Right renal cortex interstitium (tissue), 3 donors: ENCODE data around the gene VTN. TPM values are rescaled to one million over a fixed set of nuclear protein-coding genes. Genes with fewer than 3 reads are reported as not detected.

Experiments
- DNase-seq, 3 donors: peaks; one replicate each; pipeline ENCODE4 v3.0.0-alpha.2; 2013; ENCODE audit warnings: low read depth in 3 of 3, low spot score in 2 of 3
- polyA plus RNA-seq, 3 donors: library from polyadenylated mRNA; unstranded; fragments of 120-200 nt; gene quantifications; one replicate each; pipeline ENCODE4 v1.2.1, GENCODE V29; 2013; ENCODE audit not compliant: insufficient read length in 3 of 3

Gene VTN, protein sequence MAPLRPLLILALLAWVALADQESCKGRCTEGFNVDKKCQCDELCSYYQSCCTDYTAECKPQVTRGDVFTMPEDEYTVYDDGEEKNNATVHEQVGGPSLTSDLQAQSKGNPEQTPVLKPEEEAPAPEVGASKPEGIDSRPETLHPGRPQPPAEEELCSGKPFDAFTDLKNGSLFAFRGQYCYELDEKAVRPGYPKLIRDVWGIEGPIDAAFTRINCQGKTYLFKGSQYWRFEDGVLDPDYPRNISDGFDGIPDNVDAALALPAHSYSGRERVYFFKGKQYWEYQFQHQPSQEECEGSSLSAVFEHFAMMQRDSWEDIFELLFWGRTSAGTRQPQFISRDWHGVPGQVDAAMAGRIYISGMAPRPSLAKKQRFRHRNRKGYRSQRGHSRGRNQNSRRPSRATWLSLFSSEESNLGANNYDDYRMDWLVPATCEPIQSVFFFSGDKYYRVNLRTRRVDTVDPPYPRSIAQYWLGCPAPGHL
- polyA plus RNA-seq, result 10 to 100 TPM in 2 of 3 donors, 1 to 10 TPM in 1; 8.5 to 22.3 (median 11.7) TPM

DNA sequence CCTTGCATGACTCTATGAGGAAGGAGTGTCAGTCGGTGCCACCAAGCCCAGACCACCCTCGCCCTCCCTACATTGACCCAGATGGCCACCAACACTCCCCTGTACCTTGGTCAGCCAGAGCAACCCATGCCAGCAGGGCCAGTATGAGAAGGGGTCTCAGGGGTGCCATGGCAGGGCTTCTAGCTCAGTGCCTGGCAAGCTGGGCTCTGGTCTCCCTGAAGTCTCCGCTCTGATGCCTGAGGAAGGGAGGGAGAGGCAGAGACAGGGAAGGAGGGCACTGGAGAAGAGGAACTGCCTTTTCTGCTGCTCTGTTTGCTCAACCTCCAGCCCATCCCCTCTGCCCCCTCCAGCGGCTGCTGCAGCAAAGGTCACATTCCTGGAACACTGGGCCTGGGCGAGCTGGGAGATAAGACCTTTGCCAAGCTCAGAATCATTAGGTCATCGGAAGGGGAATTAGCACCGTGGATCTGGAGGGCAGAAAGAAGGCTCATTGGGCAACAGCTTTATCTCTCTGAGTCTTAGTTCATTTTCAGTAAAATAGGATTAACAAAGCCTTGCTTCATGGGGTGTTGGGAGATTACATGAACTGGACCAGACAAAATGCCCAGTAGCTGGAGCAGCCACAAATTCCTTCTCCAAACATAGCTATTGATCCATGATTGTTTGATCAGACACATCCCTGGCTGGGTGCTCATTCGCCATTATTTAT lies at the start of gene VTN:
VTN (minus strand) TSS at position 273 of the 709 bp plus-strand sequence; CDS start at position 169, 104 bp downstream.
- DNase-seq, result no peak

DNA sequence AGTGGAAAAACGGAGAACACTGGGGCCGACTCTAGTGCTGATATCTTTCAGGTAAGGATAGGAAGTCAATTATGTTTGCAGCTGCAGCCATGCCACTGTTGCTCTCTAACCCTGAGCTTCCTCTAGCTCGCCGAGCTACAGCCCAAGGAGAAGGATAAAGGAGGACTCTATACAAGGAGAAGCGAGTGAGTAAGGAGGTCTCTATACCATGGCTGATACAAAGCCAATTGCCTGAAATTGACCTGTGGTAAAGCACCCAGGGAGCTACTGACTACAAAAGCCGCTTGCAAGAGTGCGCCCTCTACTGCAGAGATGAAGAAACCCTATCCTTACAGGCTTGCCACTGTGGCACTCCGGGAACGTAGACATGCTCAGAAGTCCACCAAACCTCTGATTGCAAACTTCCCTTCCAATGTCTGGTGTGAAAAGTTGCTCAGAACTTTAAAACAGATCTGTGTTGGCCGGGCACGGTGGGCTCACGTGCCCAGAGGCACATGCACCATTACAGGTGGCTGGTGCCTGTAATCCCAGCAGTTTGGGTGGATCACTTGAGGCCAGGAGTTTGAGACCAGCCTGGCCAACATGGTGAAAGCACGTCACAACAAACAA lies 46.7 kb upstream of the VTN start:
- no peak for DNase-seq

DNA sequence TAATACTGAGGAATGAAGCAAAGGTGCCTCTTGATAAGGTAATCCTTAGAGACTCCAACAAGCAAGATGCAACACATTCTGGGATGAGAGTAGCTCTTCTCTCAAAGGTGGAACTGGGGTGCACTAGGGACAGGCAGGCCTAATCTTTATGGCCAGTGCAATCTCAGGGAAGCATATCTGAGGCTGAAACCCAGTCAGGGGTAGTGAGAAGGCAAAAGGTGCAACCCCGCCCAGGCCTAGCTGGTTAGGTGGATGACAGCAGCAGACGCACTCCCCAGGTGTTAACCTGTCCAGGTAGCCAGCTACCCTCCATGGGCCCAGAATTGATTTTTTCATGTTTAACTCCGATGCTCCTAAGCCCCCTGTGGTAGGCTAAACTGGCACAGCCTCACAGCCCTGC lies 45.8 kb upstream of the VTN start:
- DNase-seq, result no peak

DNA sequence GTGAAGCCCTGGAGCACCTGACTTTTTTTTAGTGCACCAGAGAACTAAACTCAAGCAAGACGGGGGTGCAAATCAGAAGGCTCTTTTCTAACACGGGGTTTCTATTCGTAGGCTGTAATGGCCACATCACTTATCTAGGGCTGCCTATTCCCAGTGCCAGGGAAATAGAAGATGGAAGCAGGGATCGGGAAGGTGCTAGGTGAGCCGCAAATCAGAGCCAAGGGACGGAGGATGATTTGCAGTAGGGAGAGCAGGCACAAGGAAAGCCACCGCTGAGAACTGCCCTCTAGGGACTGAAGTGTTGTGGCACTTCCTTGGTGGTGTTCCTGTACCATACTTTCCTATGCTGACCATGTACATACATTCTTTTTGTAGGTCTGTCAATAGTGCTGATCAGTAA lies 43.7 kb upstream of the VTN start:
- no peak for DNase-seq

DNA sequence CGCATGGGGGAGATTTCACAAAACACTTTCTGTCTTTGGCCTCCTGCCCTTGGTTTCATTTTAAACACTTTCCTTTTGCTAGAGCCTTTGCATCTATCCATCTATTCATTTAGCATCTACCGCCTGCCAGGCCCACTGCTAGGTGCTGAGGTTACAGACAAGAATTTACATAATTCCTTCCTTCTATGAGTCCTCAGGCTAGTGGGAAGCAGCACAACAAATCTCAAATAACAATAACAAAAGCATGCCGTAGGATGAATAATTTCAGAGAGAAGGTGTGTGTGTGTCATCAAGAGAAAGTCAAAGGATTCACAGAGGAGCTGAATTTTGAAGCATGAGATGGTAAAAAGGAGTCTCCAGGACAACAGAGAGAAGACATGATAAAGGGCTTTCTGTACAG lies 42.0 kb upstream of the VTN start:
- no peak for DNase-seq

DNA sequence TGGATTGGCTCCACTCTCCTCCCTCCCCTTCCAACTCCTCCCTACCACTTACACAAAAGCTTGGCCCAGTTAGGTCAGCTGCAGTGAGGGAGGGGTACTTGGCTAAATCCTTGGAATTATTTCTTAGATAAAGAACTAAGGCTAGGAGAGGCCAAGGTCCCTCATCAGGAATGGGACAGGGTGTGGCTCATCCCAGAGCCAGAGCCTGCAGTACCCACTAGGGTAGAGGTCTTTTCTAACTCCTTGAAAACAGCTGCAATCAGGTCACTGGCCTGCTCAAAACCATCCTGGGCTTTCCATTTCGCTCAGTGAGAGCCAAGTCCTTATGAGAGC lies 37.8 kb upstream of the VTN start:
- no peak for DNase-seq

DNA sequence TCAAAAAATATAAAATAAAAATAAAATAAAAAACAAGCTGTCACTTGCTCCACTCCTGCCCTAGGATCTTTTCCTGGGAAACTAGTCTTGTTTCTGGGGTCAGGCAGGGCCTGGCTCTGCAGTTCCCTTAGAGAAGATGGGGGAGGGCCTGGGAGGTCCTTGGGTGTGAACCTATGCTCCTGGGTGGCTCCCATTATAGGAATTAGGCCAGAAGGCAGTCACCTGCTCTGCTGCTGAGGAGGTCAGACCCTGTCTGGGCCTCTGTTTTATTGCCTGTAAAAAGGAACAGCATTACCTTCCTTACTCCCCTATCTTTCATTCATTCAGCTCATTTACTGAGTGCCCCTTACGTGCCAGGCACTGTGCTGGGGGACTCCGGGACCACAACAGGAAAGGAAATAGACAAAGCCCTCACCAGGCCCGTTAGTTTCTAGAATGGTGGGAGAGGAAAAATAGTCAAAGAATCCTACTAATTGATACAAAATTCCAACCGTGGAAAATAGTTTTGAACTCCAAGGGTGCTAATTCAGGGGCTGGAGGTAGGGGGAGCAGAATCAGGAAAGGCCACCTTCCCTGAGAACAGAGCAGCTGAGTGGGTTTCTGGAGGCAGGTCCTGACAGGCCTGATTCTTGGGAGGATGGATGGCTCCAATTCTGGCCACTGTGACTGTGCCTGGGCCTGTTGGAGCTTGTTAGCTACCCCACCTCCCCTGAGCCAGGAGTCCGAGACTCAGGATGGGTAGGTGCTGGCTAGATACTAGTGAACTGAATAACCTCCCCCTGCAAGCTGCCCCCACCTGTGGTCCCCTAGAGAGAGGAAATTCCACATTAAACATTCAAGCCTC lies 37.2 kb upstream of the VTN start:
- no peak for DNase-seq

DNA sequence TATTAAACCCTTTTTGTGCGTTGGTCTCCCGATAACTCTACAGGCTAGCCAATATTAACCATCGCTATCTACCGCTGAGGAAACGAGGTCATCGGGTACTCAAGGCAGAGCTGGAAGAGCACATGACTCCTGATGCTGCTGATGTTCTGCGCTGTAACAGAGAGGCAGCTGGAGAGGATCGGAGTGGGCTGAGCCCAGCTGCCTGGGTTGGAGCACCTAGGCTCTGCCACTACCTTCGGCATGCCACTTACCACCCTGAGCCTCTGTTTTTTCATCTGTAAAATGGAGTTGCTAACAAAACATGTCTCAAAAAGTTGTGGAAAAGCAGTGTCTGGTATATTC lies 36.3 kb upstream of the VTN start:
- no peak for DNase-seq

DNA sequence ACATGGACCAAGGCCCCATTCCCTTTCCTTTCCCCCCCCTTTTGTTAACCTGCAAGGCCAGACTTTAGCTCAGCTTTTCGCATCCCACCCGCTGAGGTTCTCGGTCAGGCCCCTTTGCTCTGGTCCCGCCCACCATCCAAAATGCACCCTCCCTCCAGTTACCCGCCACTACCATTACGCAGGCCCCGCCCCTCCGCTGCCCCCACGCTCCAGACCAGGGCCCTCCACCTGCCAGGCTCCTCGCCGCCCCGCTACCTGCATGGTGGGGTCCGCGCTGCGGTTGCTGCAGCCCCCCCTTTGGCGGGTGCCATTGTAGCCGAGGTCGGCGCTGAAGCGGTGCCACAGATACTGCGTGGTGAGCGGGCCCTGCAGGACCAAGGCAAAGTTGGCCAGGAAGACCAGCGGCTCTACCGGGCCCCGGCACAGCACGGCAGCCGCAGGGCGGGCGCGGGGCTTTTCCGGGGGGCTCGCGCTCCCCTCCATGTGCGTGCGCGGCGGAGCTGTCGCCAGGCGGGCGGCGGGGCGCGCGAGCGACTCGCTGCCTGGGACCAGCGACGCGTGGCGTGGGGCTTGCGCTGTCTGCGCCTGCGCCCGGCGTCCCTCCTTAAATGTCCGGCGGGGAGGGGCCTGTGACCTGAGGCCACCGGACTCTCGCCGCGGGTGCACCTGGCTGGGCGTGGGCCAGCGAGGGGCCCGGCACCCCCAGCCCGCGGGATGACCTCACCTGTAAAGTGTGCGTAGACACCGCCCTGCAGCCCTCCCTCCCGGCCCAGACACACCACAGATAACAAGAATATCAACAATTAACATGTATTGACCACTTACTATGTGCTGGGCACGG lies 35.7 kb upstream of the VTN start, which contains the start of gene SLC46A1:
SLC46A1 (minus strand) TSS at position 581 of the 841 bp plus-strand sequence; CDS start at position 483, 98 bp downstream.
- DNase-seq, result no peak

DNA sequence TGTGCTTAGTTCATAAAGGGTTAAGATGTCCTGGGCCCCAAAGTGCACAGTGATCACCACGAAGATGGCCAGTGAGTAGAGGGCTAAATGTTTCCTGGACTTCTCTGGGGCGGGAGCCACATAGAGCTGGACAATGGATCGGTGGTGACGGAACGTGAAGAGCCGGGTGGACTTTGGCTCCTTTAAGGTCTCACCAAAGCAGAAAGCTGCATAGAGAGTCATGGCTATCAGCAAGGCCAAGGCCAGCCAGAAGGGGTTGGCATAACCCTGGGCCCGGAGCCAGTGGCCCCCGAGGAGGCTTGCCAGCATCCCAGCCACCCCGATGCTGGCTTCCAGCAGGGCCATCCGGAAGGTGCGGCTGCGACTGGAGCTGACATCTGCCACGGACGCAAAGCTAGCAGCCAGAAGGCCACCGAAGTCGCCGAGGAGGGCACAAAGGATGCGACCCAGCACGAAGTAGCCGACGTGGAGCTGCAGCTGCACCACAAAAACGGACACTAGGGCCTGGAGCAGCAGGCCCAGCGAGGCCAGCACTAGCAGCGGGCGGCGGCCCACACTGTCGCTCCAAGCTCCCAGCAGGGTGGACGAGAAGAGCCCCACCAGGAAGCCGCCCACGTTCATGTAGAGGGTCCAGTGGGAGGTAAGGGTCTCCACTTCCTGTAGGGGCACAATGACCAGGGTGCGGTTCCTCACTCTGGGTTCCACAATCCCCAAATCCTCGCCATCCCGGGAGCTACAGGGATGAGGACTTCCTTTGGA lies 34.9 kb upstream of the VTN start:
- DNase-seq, result no peak

DNA sequence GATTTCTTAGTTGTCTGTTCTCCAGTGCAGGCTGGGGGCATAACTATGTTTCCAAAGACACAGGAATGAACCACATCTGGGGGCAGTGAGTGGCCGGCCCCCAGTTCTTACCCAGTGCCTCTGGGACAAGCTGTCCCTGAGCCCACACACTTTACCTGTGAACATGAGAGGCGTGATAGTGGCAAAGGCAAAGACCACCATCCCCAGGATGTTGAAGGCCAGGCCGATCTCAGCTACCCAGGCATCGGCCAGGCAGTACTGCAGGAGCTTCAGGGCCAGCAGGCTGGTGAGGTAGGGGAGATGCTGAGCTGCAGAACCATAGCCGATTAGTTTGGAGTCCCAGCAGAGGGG lies 34.3 kb upstream of the VTN start:
- no peak for DNase-seq

DNA sequence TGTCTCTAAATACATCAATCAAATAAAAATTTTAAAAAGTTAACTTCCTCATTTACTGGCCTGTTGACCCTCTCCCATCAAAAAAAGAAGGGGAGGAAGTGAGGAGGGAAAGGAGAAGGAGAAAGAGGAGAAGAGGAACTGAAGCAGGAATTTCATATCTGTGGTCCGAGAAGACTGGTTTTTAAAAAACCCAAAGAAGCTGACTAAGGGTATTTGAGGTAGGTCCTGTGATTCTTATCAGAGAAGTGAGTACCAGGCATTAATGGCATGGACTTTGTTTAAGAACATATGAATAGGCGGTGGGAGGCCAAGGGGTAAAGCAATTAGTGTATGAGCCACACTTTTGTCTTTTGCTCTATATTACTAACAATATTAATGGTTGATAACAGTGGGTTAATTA lies 33.9 kb upstream of the VTN start:
- no peak for DNase-seq

DNA sequence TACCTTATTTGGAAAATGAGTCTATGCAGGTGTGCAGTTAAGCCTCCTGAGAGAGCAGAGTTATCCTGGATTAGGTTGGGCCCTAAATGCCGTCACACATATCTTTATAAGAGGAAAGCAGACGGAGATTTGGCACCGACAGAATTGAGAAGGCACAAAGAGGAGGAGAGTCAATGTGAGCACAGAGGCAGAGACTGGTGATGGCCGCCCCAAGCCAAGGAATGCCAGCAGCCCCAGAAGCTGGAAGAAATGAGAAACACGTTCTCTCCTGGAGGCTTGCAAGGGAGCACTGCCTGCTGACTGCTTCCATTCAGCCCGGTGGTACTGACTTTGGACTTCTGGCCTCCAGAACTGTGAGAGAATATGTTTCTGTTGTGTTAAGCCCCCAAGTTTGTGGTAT lies 32.7 kb upstream of the VTN start:
- DNase-seq, result no peak

DNA sequence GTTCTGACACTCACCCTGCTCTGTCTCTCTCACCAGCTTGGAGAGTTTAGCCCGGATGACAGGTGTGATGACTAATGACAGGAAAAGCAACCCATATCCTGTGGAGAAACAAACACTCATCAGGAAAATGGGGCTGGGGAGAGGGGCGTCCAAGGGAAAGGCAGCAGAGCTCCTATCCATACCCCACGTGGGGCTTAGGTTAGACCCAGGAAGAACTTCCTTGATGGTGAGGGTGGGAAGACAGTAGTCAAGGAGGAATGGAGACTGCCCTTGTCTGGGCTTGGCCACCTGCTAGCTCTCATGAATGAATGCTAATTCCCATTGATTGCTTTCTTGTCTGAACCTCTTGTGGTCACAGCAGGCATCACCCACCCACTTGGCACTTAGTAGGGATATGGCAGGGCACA lies 32.1 kb upstream of the VTN start:
- DNase-seq, result no peak

DNA sequence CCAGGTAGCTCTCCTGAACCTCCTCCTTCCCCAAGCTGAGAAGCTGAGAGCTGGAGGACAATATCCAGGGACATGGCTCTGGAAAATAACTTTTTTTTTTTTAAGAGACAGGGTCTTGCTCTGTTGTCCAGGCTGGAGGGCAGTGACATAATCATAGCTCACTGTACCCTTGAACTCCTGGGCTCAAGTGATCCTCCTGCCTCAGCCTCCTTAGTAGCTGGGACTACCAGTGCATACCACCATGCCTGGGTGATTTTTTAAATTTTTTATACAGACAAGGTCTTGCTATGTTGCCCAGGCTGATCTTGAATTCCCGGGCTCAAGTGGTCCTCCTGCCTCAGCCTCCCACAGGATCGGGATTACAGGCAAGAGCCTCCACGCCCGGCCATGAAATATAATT lies 29.7 kb upstream of the VTN start:
- DNase-seq, result no peak

DNA sequence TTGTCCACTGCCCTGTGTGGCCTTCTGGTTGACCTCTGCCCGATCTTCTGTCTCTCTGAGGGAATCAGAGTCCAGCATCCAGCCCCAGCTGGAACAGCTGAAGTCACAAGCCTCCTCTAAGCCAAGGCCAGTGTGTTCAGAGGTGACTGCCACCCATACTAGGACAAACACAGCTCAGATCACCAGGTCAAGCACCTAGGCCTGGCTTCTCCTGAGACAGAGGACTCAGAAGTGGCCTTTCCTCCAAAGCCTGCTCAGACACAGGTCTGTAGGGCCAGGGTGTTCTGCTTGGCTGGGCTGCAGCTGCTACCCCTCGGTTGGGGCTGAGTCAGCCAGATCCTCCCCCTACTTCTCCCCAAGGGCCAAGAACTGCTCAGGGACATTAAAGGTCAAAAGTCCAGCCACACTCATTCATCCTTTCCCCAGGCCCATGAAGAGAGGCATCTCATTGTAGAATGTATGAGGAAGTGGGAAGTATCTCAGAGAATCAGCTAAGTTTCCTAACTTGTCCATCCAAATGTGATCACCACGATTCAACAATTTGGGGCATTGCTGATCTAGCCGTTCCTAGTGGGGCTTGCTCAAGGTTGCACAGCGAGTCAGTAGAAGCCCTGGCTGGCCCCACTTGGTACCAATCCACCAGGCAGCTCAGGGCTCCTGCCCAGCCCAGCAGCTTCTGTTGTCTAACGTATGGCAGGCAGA lies 28.3 kb upstream of the VTN start:
- no peak for DNase-seq

DNA sequence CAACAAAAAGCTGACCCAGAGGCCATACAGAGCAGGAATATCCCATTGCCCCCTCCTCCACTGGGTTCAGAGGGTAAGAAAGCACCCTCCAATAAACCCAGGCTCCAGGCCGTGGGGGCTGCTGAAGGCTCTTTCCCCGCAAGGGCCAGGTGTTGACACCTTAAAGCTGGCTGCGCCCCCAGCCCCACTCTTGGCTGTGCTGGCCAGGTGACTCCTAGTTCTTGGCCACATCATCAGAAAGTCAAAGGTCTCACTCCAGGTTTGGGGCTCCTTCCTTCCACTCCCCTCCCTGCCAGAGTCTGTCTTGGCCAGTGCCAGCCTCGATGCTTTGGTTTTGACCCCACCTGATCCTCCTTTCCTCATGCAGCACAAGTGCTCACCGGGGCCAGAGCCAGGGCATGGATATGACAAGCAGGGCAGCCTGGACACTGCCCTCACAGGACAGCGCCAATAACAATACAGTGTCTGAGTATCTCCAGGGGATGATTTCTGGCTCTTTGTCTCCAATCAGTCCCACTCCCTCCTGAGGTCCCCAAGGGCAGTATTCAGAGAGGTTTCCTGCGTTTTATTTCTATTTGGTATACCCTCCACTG lies 27.7 kb upstream of the VTN start:
- DNase-seq, result no peak

DNA sequence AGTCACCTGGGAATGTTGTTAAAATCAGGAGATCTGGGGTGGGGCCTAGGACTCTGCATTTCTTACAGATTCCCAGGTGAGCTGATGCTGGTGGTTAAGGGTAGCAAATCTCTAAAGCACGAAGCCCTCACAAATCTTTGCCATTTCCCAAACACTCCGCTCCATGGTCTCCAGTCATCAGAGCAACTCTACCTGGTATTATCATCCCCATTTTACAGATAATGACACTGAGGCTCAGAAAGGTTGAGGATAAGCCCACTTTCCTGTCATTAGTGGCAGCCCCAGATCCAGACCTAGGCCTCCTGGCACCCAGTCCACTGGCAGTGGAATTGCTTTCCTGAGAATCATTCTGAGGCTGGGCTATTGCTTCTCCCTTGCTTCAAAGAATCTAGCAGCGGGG lies 27.2 kb upstream of the VTN start:
- DNase-seq, result no peak
